Activated naive CD8-positive, alpha-beta T cell treated with anti-CD3 and anti-CD28 coated beads, Interleukin-2, amount 50 U/mL, for 16 hours (primary cell): ENCODE results near the gene ATOSB.

Experiments used
- DNase-seq: peaks from one replicate; pipeline ENCODE4 v3.0.0-alpha.2; 2020; ENCODE audit warnings: low read depth, low spot score

The ATOSB gene

DNA sequence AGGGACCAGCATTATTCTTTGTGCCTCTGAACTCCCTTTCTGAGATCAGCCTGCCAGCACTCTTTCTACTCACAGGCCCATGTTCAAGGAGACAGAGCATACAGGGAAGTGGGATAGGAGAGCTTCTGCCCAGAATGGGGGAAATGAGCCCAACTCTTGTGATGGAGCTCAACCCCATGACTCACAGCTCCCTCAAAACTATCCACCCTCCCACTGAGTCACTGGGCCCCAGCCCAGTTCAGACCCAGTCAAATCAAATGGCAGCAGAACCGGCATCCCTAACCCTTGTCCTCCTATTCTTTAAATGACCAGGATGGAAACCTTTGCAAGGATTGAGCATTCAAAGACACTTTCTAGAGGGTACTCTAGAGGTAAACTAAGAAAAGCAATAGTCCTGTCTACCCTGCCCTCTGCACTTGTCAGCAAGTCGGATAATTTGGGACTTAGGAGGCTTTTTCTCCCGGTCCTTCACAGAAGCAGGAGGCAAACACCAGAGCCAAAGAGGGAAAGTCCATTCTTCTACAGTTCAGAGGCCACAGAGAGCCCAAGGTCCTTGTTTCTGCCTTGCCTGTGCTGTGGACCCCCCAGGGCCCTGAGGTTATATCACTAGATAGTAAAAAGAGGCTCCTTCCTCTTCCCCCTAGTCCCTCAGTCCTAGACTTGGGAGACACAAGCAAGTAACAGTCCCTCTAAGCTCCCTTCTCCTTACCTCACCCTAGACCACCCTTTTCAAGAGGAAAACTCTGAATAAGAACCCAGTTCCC lies 3.2 kb downstream of the ATOSB start:
- no peak for DNase-seq

DNA sequence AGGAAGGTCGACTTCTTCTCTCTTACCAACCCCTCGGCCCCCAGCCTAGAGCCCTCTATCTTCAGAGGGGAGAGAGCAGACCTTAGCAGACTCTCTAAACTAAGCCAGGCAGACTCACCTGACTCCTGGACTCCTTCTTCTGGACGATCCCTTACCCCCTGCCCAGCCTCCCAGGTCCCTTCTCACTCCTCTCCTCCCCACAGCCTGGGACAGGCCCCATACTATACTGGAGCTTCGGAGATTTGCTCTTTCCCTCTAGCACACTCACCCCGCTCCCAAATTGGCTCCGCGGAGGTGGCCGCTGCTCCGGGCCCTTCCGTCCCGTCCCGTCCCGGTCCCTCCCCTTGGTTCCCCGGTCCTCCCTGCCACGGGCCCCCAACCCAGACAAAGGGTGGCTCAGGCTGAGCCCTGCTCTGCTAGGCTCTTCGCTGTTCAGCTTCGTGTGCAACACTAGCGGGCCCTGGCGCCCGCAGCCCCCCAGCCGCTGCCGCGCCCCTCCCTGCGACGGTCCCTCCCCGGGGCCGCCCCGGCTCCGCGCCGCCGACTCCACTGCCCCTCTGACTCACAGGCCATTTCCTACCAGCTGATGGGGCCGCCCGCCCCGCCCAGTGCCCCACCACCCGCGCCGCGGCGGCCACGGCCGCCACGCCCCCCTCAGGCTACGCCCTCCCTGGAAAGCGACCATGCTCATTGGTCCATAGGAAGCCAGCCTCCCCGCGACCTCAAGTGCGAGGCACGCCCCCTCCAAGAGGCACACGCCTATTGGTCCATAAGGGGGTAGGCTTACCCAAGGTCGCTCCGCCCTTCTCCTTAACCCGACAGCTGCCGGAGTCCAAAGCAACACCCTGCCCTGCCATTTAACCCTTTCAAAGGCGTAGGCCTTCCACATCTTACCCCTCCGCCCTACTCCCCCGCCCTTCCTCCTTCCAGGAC lies 4.4 kb downstream of the ATOSB start:
- peak; percentile 91 for DNase-seq

DNA sequence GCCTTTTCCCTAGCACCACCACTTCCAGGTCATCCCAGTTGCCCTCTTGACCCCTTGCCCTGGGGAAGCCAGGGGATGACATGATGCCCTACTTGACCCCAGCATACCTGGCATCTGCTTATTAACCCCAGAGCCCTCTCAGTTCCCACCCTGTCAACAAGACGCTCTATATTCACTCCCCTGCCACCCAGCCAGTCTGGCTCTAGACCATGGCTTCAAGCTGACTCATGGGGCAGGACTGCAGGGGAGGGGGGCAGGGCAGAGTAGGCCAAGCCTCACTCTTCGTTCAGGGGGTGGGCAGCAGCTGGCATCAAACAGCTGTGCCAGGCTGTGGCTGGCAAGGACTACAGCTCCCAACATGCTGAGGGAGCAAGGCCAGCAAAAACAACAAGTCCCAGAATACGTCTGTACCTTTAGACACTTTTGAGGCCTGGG lies 5.3 kb downstream of the ATOSB start:
- DNase-seq, result no peak

- DNase-seq, result no peak
Measured at GRCh38 chr9:35108946-35109575, 6.6 kb downstream of the ATOSB start.

DNA sequence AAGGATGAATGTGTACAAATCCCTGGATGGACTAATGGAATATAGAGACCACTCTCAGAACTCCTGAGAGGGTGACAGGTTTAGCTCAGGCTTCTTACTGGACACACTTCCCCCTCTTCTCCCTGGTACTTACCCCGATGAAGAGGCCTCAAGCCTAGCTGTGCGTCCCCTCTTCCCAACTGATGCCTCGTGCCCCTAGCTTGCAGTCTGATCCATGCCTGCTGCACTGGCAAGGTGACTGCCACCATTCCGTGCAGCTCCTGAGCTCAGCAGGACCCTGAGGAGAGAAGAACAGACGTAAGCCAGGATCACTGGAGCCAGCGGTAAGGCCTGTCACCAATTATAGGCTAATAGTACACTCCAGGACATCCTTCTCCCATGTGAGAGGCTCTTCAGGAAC lies 7.2 kb downstream of the ATOSB start:
- DNase-seq, result no peak

DNA sequence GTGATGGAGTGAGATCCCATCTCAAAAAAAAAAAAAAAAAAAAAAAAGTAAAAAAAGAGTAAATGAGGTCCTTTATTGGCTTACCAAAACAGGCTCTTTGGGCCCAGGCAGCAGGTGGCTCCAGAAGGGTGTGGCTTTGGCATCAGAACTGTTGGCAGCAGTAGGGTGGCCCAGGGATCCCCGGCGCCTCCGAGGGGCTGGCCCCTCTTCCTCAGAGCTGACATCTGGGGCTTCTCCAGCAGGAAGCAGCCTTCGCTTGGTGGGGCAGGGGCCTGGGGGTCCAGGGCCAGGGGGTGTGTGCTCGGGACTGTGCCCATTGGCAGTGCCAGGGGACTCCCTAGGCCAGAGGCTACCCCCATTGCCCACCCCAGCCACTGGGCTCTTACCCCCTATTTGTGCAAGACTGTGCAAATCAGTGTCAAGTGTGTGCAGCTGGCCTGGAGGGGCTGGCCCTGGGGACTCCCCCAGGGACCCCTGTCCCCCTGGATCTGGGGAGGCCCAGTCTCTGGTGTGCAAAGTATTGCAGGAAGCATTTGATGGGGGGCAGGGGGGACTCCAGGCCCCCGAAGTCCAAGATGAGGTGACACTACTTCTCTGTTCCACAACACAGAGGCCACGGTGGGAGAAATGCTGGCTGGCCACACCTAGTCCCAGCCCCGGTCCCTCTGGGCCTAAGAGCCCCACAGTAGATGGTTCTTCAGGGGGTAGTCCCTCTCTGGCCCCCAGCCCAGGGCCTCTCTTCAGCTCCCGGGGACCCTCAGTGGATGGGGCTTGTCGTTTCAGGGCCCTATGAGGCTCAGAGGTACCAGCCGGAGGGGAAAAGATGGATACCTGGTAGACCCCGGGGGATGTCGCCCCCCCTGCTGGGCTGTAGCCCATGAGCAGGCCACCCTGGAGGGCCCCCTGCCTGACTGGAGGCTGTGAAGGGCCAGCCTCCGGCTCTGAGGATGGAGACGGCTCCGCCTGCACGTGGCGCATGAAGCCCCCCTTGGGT lies 8.1 kb downstream of the ATOSB start:
- no peak for DNase-seq

GRCh38 chr9:35106343-35106730 lies 9.3 kb downstream of the ATOSB start:
- no peak for DNase-seq

GRCh38 chr9:35105571-35106342 lies 9.9 kb downstream of the ATOSB start:
- no peak for DNase-seq

GRCh38 chr9:35105126-35105525 lies 10.5 kb downstream of the ATOSB start:
- DNase-seq, result no peak

GRCh38 chr9:35104586-35104985 lies 11.1 kb downstream of the ATOSB start:
- no peak for DNase-seq

DNA sequence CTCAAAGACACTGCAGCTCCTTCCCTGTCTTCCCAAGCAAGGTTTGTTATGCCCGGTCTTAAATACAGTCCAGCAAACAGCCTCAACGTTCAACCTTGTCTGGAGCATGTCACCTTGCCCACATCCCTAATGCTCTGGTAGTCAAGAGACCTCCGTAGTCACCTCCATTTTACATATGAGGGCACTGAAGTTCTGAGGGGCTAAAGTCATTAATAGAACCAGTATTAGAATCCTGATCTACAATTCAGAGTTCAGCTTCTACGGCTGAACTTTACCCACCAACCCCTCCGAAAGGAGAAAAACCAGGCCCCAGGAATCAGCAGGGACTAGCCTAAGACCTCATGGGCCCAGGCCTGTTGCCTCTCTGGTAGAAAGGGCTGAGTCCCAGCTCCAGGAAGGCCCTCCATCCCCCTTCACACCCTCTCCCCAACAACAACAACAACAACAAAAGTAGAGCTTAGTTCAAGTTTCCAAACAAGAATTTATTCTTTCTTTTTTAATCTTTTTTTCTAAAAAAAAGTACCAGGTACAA lies 11.9 kb downstream of the ATOSB start:
- DNase-seq, result no peak

GRCh38 chr9:35102769-35103659 lies 12.6 kb downstream of the ATOSB start, which contains the start of gene STOML2:
STOML2 (minus strand) TSS chr9:35103131; CDS start chr9:35103094, 37 bp downstream.
- DNase-seq, result peak; percentile 88

- no peak for DNase-seq
Measured at GRCh38 chr9:35102465-35102768, 13.2 kb downstream of the ATOSB start.

- DNase-seq, result no peak
Measured at GRCh38 chr9:35097573-35097972, 18.1 kb downstream of the ATOSB start.

DNA sequence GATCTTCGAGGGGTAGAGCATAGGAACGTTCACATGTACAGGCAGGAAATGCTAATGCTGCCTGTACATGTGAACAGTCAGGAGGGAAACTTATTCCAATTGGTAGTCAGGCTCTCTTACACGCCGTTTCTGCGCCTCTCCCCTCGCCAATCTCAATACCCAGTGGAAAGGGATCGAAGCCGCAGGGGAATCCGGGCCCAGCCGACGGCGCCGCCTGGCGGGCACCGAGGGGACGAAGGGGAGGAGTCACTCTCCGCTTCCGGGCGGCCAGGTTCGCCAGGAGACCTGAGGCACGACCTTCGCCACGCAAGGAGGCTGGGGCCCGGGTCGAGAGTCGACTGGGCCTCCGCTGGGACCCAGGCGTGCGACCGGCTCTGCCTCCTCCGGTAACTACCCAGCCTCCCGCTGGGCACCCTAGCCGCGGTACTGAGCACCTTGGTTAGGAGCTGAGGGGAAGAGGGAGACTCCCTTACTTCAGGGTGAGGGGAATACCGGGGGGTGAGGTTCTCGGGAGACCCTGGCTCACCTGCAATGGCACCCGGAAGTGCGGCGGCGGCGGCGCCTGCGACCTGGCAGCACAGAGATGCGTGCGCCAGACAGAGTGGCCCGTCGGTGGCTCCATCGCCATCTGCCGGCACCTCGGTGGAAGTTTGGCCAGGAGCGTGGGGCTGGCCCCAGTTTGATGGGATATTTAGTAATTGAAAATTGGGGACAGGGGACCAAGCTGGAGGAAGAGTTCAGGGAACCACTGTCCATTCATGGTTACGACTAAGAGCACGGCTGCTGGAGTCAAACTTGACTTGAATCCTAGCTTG lies 19.4 kb downstream of the ATOSB start, which contains the start of gene PIGO:
Gene PIGO, minus strand, starts transcription at position 557 of the 815 bp plus-strand sequence. CDS start 1,026 bp downstream, outside the sequence.
- peak; percentile 77 for DNase-seq

- no peak for DNase-seq
Measured at GRCh38 chr9:35091536-35091935, 24.1 kb downstream of the ATOSB start.

DNA sequence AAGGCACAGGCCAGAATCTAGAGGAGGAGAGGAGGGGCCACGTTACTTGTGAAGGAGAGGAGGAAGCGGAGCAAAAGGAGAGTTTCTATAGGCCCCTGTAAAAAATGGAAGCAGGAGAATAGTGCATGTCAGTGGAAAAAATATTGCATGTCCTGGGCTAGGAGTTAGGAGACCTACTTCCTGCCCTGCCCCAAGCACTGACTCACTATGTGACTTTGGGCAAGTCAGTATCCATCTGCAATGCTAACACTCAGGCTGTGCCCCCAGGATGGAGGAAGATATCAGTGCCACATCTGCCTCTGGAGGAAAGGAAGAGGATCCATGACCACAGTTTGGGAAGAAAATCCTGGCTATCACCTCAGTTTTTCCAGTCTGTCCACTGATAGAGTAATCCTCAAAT lies 26.2 kb downstream of the ATOSB start:
- no peak for DNase-seq

GRCh38 chr9:35085078-35085477 lies 30.6 kb downstream of the ATOSB start:
- DNase-seq, result no peak
